Skeletal muscle satellite cell (primary cell): Measurements from ENCODE around the gene VEGFD.

Experiments
- H3K27me3 ChIP-seq: 2 replicates; pipeline ENCODE4 v1.7.0; 2013; ENCODE audit warnings: low read length; ENCODE audit not compliant: control insufficient read depth, insufficient read depth
- H3K36me3 ChIP-seq: 2 replicates; pipeline ENCODE4 v1.7.0; 2013; ENCODE audit warnings: mild to moderate bottlenecking, control low read depth, low read length; ENCODE audit not compliant: insufficient read depth
- H3K4me1 ChIP-seq: 2 replicates; pipeline ENCODE4 v1.7.0; 2013; ENCODE audit warnings: low read length; ENCODE audit not compliant: control insufficient read depth, insufficient read depth
- H3K4me2 ChIP-seq: 2 replicates; pipeline ENCODE4 v1.7.0; 2013; ENCODE audit warnings: mild to moderate bottlenecking, low read length
- H3K4me3 ChIP-seq: 2 replicates; pipeline ENCODE4 v1.7.0; 2013; ENCODE audit warnings: low read length
- H3K9ac ChIP-seq: 2 replicates; pipeline ENCODE4 v1.7.0; 2013; ENCODE audit warnings: mild to moderate bottlenecking, low read depth, low read length, moderate library complexity
- H3K9me3 ChIP-seq: replicated peaks from 2 replicates; pipeline ENCODE4 v1.7.0; 2013; ENCODE audit warnings: mild to moderate bottlenecking, control low read depth, low read length

Gene VEGFD

GRCh38 chrX:15356444-15356843, 27.8 kb downstream of the VEGFD start:
- no peaks in the 10 kb centered on the region for H3K27me3 ChIP-seq
- no peaks in the 10 kb centered on the region for H3K9me3 ChIP-seq
- H3K4me3 ChIP-seq = no peak overlapping the region
- no peaks in the 10 kb centered on the region for H3K36me3 ChIP-seq
- H3K4me1 ChIP-seq = no peaks in the 10 kb centered on the region
- no peak overlapping the region for H3K4me2 ChIP-seq
- no peak overlapping the region for H3K9ac ChIP-seq

- no peak overlapping the region for H3K4me2 ChIP-seq
- H3K4me1 ChIP-seq = no peaks in the 10 kb centered on the region
- no peak overlapping the region for H3K4me3 ChIP-seq
- no peaks in the 10 kb centered on the region for H3K36me3 ChIP-seq
- no peaks in the 10 kb centered on the region for H3K9me3 ChIP-seq
- peaks cover 6% of the 10 kb centered on the region for H3K27me3 ChIP-seq
- H3K9ac ChIP-seq = no peak overlapping the region
These were observed 33.8 kb downstream of the VEGFD start for GRCh38 chrX:15350329-15350996.

GRCh38 chrX:15349046-15349445, 35.2 kb downstream of the VEGFD start:
- Histone ChIP-seq H3K36me3 (no peaks in the 10 kb centered on the region), H3K27me3 (peaks cover 10% of the 10 kb centered on the region), H3K9me3 (no peaks in the 10 kb centered on the region), H3K9ac (no peak overlapping the region), H3K4me3 (no peak overlapping the region), H3K4me2 (no peak overlapping the region), H3K4me1 (no peaks in the 10 kb centered on the region)

GRCh38 chrX:15345976-15346375, 38.2 kb downstream of the VEGFD start:
- Histone ChIP-seq H3K4me2 (no peak overlapping the region), H3K9ac (no peak overlapping the region), H3K4me1 (no peaks in the 10 kb centered on the region), H3K36me3 (no peaks in the 10 kb centered on the region), H3K4me3 (no peak overlapping the region), H3K9me3 (no peaks in the 10 kb centered on the region), H3K27me3 (peaks cover 17% of the 10 kb centered on the region)

GRCh38 chrX:15344106-15344505, 40.1 kb downstream of the VEGFD start:
- no peaks in the 10 kb centered on the region for H3K4me1 ChIP-seq
- no peak overlapping the region for H3K9ac ChIP-seq
- no peaks in the 10 kb centered on the region for H3K36me3 ChIP-seq
- H3K4me3 ChIP-seq = no peak overlapping the region
- no peak overlapping the region for H3K4me2 ChIP-seq
- H3K27me3 ChIP-seq = peaks cover 28% of the 10 kb centered on the region
- no peaks in the 10 kb centered on the region for H3K9me3 ChIP-seq

GRCh38 chrX:15343075-15343476, 41.1 kb downstream of the VEGFD start:
- peaks cover 32% of the 10 kb centered on the region for H3K27me3 ChIP-seq
- H3K9ac ChIP-seq = no peak overlapping the region
- no peaks in the 10 kb centered on the region for H3K36me3 ChIP-seq
- H3K4me1 ChIP-seq = no peaks in the 10 kb centered on the region
- no peak overlapping the region for H3K4me2 ChIP-seq
- no peak overlapping the region for H3K4me3 ChIP-seq
- H3K9me3 ChIP-seq = no peaks in the 10 kb centered on the region

- Histone ChIP-seq H3K27me3 (peaks cover 29% of the 10 kb centered on the region), H3K4me2 (no peak overlapping the region), H3K9me3 (no peaks in the 10 kb centered on the region), H3K4me1 (no peaks in the 10 kb centered on the region), H3K9ac (no peak overlapping the region), H3K4me3 (no peak overlapping the region), H3K36me3 (no peaks in the 10 kb centered on the region)
These were observed 43.3 kb downstream of the VEGFD start for GRCh38 chrX:15340867-15341266.

- Histone ChIP-seq H3K4me2 (peak overlapping the region; percentile 84), H3K36me3 (peaks cover 3% of the 10 kb centered on the region), H3K27me3 (peaks cover 15% of the 10 kb centered on the region), H3K4me1 (no peaks in the 10 kb centered on the region), H3K9me3 (no peaks in the 10 kb centered on the region), H3K4me3 (peak overlapping the region; percentile 76), H3K9ac (peak overlapping the region; percentile 76)
These were observed 48.2 kb downstream of the VEGFD start for GRCh38 chrX:15336023-15336413.

- Histone ChIP-seq H3K9me3 (no peaks in the 10 kb centered on the region), H3K27me3 (peaks cover 11% of the 10 kb centered on the region), H3K4me3 (peak within 1 kb of the TSS; percentile 76), H3K4me1 (no peaks in the 10 kb centered on the region), H3K4me2 (peak within 1 kb of the TSS; percentile 84), H3K9ac (peak within 1 kb of the TSS; percentile 81), H3K36me3 (peaks cover 3% of the 10 kb centered on the region)
These were observed 48.8 kb downstream of the VEGFD start, which contains the start of gene PIGA for GRCh38 chrX:15335135-15336022. PIGA (minus strand) TSS chrX:15335523; CDS start chrX:15331930, 3,593 bp downstream.

GRCh38 chrX:15334561-15334960, 49.7 kb downstream of the VEGFD start:
- Histone ChIP-seq H3K36me3 (peaks cover 3% of the 10 kb centered on the region), H3K9me3 (no peaks in the 10 kb centered on the region), H3K4me2 (peak overlapping the region; percentile 83), H3K27me3 (peaks cover 3% of the 10 kb centered on the region), H3K9ac (peak overlapping the region; percentile 81), H3K4me1 (no peaks in the 10 kb centered on the region), H3K4me3 (peak overlapping the region; percentile 76)

GRCh38 chrX:15328821-15329220, 55.4 kb downstream of the VEGFD start:
- Histone ChIP-seq H3K9ac (no peak overlapping the region), H3K9me3 (no peaks in the 10 kb centered on the region), H3K27me3 (no peaks in the 10 kb centered on the region), H3K36me3 (peaks cover 7% of the 10 kb centered on the region), H3K4me2 (no peak overlapping the region), H3K4me3 (no peak overlapping the region), H3K4me1 (no peaks in the 10 kb centered on the region)
